ENCODE results near the gene CD6. TPM values are rescaled to one million over a fixed set of nuclear protein-coding genes. Genes with fewer than 3 reads are reported as not detected.

The CD6 gene
- total RNA-seq, 1 experiment from 2014 or later = 0.23 TPM

DNA sequence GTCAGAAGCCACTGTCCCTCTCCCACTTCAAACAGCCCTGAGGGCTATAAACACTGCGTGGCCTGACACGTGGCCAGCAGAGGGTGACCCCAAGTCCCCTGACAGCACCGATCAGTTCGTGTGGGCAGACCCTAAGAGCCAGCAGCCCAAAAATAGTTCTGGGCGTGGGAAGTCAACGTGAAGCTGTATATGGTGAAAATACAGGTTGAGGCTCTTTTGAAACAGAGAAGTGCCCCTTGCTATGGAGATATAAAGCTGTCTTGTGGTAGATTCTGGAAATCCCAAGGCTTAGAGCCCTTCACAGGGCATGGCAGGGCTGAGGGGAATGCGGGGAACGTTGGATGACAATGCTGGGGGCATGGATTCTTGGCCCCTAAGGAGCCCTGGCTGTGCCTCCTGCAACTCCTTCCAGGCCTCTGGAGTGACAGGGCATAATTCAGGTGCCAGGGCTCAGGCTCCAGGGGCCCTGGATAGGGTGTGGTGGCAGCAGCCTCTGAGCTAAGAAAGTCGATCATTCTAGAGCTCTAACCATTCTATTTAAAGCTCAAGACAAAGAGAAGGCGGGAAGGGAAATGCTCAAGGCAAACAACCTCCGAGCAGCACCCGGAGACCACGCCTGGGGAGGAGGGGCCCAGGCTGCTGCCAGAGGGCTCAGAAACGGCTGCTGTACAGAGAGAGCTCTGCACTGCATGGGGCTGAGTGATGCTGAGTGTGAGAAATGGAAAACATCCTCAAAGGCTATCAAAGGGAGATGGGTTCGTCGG, 70.5 kb downstream of the CD6 start:
- H3K27ac Mint-ChIP-seq (ENCODE audit: unreplicated experiment) = no peak overlapping the region
- Histone ChIP-seq H3K27me3 (replicated peaks; ENCODE audit: control insufficient read depth, insufficient read depth, low read length) (no peaks in the 10 kb centered on the region), H3K36me3 (ENCODE audit: control insufficient read depth, insufficient read depth, low read length) (no peaks in the 10 kb centered on the region), H3K9me3 (no peaks in the 10 kb centered on the region), H3K4me3 (ENCODE audit: low read depth, low read length) (no peak overlapping the region), H3K4me1 (peaks cover 4% of the 10 kb centered on the region; the same call in 1 of the 2 replicates)
- no peaks in the 10 kb centered on the region for H3K4me1 Mint-ChIP-seq (ENCODE audit: low read depth, unreplicated experiment)
- H3K4me3 Mint-ChIP-seq (ENCODE audit: unreplicated experiment) = no peak overlapping the region
- POLR2A ChIA-PET = interaction anchor here (0.5 kb wide), 1 partner anchor 335 kb away, joined by 4 read pairs; no protein-coding TSS in a partner anchor
- no peaks in the 10 kb centered on the region for H3K36me3 Mint-ChIP-seq (ENCODE audit: insufficient read depth, unreplicated experiment)
- CTCF ChIA-PET = interaction anchor here (0.6 kb wide), 1 partner anchor 296 kb away, joined by 3 read pairs; no protein-coding TSS in a partner anchor
- DNase-seq = peak in 1 of 2 experiments; percentile 36
- intact Hi-C loops (cut with micrococcal nuclease; ENCODE audit: unreplicated experiment) = no loop called here
- TF ChIP-seq, protein P1, sequence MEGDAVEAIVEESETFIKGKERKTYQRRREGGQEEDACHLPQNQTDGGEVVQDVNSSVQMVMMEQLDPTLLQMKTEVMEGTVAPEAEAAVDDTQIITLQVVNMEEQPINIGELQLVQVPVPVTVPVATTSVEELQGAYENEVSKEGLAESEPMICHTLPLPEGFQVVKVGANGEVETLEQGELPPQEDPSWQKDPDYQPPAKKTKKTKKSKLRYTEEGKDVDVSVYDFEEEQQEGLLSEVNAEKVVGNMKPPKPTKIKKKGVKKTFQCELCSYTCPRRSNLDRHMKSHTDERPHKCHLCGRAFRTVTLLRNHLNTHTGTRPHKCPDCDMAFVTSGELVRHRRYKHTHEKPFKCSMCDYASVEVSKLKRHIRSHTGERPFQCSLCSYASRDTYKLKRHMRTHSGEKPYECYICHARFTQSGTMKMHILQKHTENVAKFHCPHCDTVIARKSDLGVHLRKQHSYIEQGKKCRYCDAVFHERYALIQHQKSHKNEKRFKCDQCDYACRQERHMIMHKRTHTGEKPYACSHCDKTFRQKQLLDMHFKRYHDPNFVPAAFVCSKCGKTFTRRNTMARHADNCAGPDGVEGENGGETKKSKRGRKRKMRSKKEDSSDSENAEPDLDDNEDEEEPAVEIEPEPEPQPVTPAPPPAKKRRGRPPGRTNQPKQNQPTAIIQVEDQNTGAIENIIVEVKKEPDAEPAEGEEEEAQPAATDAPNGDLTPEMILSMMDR (IDR thresholded peaks at IDR 0.05; ENCODE audit: insufficient read depth in 1 of 2, low read depth in 1 of 2, low read length in 1 of 2, severe bottlenecking in 1 of 2, unreplicated experiment in 1 of 2) = no peak
- no TSS peak for BruUV-seq (replicated peaks)
- H3K27me3 Mint-ChIP-seq (ENCODE audit: insufficient read depth, unreplicated experiment) = peaks cover 3% of the 10 kb centered on the region
- H3K9me3 Mint-ChIP-seq (ENCODE audit: unreplicated experiment) = no peaks in the 10 kb centered on the region

DNA sequence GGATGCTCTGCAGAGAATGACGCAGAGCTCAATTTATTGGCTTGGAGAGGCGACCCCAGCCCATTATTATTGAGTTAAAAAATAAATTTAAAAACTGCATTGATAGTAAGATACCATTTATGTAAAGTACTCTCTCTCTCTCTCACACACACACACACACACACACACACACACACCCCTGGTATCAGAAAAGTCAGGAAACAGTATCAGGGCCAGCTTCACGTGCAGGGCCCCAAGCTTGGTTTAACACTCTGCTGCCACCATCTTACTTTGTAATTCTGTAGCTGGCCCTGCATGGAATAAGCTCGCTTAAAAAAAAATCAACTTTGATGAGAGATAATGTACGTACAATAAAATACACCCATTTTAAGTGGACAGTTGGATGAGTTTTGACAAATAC, 71.1 kb downstream of the CD6 start:
- Mint-ChIP-seq H3K27me3 (ENCODE audit: insufficient read depth, unreplicated experiment) (peaks cover 3% of the 10 kb centered on the region), H3K9me3 (ENCODE audit: unreplicated experiment) (no peaks in the 10 kb centered on the region), H3K4me1 (ENCODE audit: low read depth, unreplicated experiment) (no peaks in the 10 kb centered on the region), H3K36me3 (ENCODE audit: insufficient read depth, unreplicated experiment) (no peaks in the 10 kb centered on the region), H3K4me3 (ENCODE audit: unreplicated experiment) (no peak overlapping the region), H3K27ac (ENCODE audit: unreplicated experiment) (no peak overlapping the region)
- Histone ChIP-seq H3K27me3 (replicated peaks; ENCODE audit: control insufficient read depth, insufficient read depth, low read length) (no peaks in the 10 kb centered on the region), H3K4me1 (peaks cover 4% of the 10 kb centered on the region; the same call in 1 of the 2 replicates), H3K4me3 (ENCODE audit: low read depth, low read length) (no peak overlapping the region), H3K36me3 (ENCODE audit: control insufficient read depth, insufficient read depth, low read length) (no peaks in the 10 kb centered on the region), H3K9me3 (no peaks in the 10 kb centered on the region)
- no peak for DNase-seq
- ChIA-PET CTCF (interaction anchor here (0.6 kb wide), 2 partner anchors 12 to 295 kb away, joined by 3 read pairs; no protein-coding TSS in a partner anchor), POLR2A (interaction anchor here (0.5 to 0.6 kb wide), 2 partner anchors 292 to 335 kb away, joined by 3 to 4 read pairs; no protein-coding TSS in a partner anchor)
- no TSS peak for BruUV-seq (replicated peaks)
- intact Hi-C loops (cut with micrococcal nuclease; ENCODE audit: unreplicated experiment) = no loop called here
- TF ChIP-seq, protein P1 (IDR thresholded peaks at IDR 0.05; ENCODE audit: insufficient read depth in 1 of 2, low read depth in 1 of 2, low read length in 1 of 2, severe bottlenecking in 1 of 2, unreplicated experiment in 1 of 2) = no peak

DNA sequence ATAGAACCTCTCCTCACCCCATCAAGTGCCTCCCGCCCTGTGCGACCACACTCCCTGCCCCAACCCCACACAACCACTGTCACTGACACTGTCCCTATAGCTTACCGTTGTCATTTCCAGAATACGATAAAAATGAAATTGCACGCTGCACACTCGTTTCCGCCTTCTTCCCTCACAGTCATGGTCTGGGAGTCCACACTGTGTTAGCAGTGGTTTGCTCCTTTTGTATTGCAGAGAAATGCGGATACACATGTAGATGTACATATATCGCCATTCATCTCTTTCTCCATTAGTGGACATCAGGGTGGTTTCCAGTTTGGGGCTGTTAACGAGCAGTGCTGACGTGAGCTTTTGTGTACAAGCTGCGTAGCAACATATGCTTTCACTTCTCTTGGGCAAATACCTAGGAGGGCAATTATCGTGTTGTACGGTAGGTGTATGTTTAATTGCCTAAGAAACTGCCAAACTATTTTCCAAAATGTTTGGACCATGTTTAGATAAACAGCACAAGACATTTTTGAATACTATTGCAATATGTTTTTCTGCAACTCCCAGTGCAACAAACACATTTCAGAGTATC, 71.6 kb downstream of the CD6 start:
- H3K9me3 Mint-ChIP-seq (ENCODE audit: unreplicated experiment) = no peaks in the 10 kb centered on the region
- Histone ChIP-seq H3K4me1 (peaks cover 4% of the 10 kb centered on the region; the same call in 1 of the 2 replicates), H3K4me3 (ENCODE audit: low read depth, low read length) (no peak overlapping the region), H3K27me3 (replicated peaks; ENCODE audit: control insufficient read depth, insufficient read depth, low read length) (no peaks in the 10 kb centered on the region), H3K9me3 (no peaks in the 10 kb centered on the region), H3K36me3 (ENCODE audit: control insufficient read depth, insufficient read depth, low read length) (no peaks in the 10 kb centered on the region)
- intact Hi-C loops (cut with micrococcal nuclease; ENCODE audit: unreplicated experiment) = no loop called here
- H3K4me1 Mint-ChIP-seq (ENCODE audit: low read depth, unreplicated experiment) = no peaks in the 10 kb centered on the region
- BruUV-seq (replicated peaks) = no TSS peak
- no peak overlapping the region for H3K4me3 Mint-ChIP-seq (ENCODE audit: unreplicated experiment)
- ChIA-PET POLR2A (interaction anchor here (0.6 kb wide), 1 partner anchor 291 kb away, joined by 3 read pairs; no protein-coding TSS in a partner anchor), CTCF (interaction anchor here (0.6 kb wide), 2 partner anchors 11 to 295 kb away, joined by 3 read pairs; no protein-coding TSS in a partner anchor)
- peaks cover 4% of the 10 kb centered on the region for H3K27me3 Mint-ChIP-seq (ENCODE audit: insufficient read depth, unreplicated experiment)
- no peak overlapping the region for H3K27ac Mint-ChIP-seq (ENCODE audit: unreplicated experiment)
- no peak for DNase-seq
- TF ChIP-seq, protein P1 (IDR thresholded peaks at IDR 0.05; ENCODE audit: insufficient read depth in 1 of 2, low read depth in 1 of 2, low read length in 1 of 2, severe bottlenecking in 1 of 2, unreplicated experiment in 1 of 2) = no peak
- H3K36me3 Mint-ChIP-seq (ENCODE audit: insufficient read depth, unreplicated experiment) = no peaks in the 10 kb centered on the region
